Sigmoid colon (tissue), 4 donors: Measurements from ENCODE around the gene IGF2R.

Experiments
- EP300 ChIP-seq, 4 donors: sonication (generic); formaldehyde crosslinking; IDR thresholded peaks; one replicate each; pipeline ENCODE4 v1.6.1; 2017; ENCODE audit warnings: antibody characterized with exemption in 4 of 4
- POLR2A ChIP-seq, 2 donors: fragments of 450-650 bp; IDR thresholded peaks; one replicate each; pipeline ENCODE4 v1.6.1; 2016; ENCODE audit warnings: antibody characterized with exemption in 2 of 2, mild to moderate bottlenecking in 2 of 2, moderate library complexity in 2 of 2
- POLR2AphosphoS5 ChIP-seq, 4 donors: sonication (generic); formaldehyde crosslinking; IDR thresholded peaks; one replicate each; pipeline ENCODE4 v1.6.1; 2017; ENCODE audit warnings: antibody characterized with exemption in 4 of 4
- TF ChIP-seq, protein P1 (sequence below), 4 experiments: fragments of 450-650 bp in 3 of 4; fragments of 200-600 bp in 1 of 4; IDR thresholded peaks; one replicate each; pipeline ENCODE4 v1.5.1; 2016 to 2019; ENCODE audit warnings: antibody characterized with exemption in 4 of 4, mild to moderate bottlenecking in 3 of 4, moderate library complexity in 2 of 4

DNA sequence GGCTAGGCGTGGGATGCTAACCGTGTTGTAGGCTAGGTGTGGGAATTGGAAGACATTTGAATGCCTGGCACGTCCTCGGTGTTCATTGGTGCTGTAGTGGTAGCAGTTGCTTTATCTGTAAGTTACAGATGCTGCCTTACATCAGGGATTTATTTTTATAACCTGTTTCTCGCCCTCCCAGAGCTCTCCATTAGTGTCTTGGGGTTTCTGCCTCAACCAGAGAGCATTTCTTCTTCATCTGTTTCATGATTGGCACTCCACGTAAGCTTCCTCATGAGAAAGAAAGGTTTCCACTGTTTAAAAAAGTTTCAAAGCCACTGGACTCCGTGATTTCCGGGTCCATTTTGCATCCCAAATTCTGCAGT lies 9.0 kb downstream of the IGF2R start:
- no peak for TF ChIP-seq POLR2A (IDR thresholded peaks at IDR 0.05)
- TF ChIP-seq, protein P1, sequence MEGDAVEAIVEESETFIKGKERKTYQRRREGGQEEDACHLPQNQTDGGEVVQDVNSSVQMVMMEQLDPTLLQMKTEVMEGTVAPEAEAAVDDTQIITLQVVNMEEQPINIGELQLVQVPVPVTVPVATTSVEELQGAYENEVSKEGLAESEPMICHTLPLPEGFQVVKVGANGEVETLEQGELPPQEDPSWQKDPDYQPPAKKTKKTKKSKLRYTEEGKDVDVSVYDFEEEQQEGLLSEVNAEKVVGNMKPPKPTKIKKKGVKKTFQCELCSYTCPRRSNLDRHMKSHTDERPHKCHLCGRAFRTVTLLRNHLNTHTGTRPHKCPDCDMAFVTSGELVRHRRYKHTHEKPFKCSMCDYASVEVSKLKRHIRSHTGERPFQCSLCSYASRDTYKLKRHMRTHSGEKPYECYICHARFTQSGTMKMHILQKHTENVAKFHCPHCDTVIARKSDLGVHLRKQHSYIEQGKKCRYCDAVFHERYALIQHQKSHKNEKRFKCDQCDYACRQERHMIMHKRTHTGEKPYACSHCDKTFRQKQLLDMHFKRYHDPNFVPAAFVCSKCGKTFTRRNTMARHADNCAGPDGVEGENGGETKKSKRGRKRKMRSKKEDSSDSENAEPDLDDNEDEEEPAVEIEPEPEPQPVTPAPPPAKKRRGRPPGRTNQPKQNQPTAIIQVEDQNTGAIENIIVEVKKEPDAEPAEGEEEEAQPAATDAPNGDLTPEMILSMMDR (IDR thresholded peaks at IDR 0.05), result no peak
- TF ChIP-seq EP300 (IDR thresholded peaks at IDR 0.05), result no peak
- TF ChIP-seq POLR2AphosphoS5 (IDR thresholded peaks at IDR 0.05), result no peak
